Heart left ventricle (tissue), 16 donors: ENCODE results near the gene FAM163B. TPM values are rescaled to one million over a fixed set of nuclear protein-coding genes. Genes with fewer than 3 reads are reported as not detected.

ENCODE experiments used
- ATAC-seq, 4 donors: fragments of 200-7000 bp; cut with Tn5 transposase; one replicate each; pipeline ENCODE4 v1.9.1; 2020 to 2022; ENCODE audit warnings: moderate library complexity in 4 of 4, mild to moderate bottlenecking in 3 of 4, moderate number of reproducible peaks in 1 of 4
- DNase-seq, 5 donors: peaks; one replicate each; pipeline ENCODE4 v3.0.0-alpha.2; 2020
- H3K27ac ChIP-seq, 12 donors: fragments of 200-600 bp; sonication (generic) in 4 of 12; one replicate each; pipeline versions ENCODE4 v1.5.0 to v1.8.0; 2016 to 2022; ENCODE audit warnings: mild to moderate bottlenecking in 2 of 12
- H3K27me3 ChIP-seq, 9 donors: fragments of 200-600 bp; sonication (generic) in 2 of 9; one replicate each; pipeline versions ENCODE4 v1.5.1 to v1.8.0; 2016 to 2022; ENCODE audit warnings: mild to moderate bottlenecking in 3 of 9
- H3K36me3 ChIP-seq, 9 donors: fragments of 200-600 bp; sonication (generic) in 2 of 9; one replicate each; pipeline versions ENCODE4 v1.5.0 to v1.8.0; 2018 to 2022; ENCODE audit warnings: mild to moderate bottlenecking in 2 of 9
- H3K4me1 ChIP-seq, 12 donors: fragments of 200-600 bp; sonication (generic) in 4 of 12; one replicate each; pipeline versions ENCODE4 v1.5.0 to v1.8.0; 2016 to 2022; ENCODE audit warnings: mild to moderate bottlenecking in 3 of 12
- H3K4me3 ChIP-seq, 12 donors: fragments of 200-600 bp; sonication (generic) in 4 of 12; one replicate each; pipeline versions ENCODE4 v1.5.0 to v1.8.0; 2017 to 2022; ENCODE audit warnings: mild to moderate bottlenecking in 9 of 12, moderate library complexity in 4 of 12
- H3K9me3 ChIP-seq, 12 donors: fragments of 200-600 bp; sonication (generic) in 4 of 12; one replicate each; pipeline versions ENCODE4 v1.5.0 to v1.8.0; 2016 to 2022; ENCODE audit warnings: mild to moderate bottlenecking in 1 of 12
- CTCF ChIP-seq, 12 donors: fragments of 200-600 bp; sonication (generic) in 4 of 12; IDR thresholded peaks; one replicate each; pipeline versions ENCODE4 v1.5.0 to v1.8.0; 2018 to 2022; ENCODE audit warnings: antibody characterized with exemption in 12 of 12, mild to moderate bottlenecking in 5 of 12
- POLR2A ChIP-seq, 2 donors: fragments of 450-650 bp; IDR thresholded peaks; one replicate each; pipeline ENCODE4 v1.6.1; 2017; ENCODE audit warnings: antibody characterized with exemption in 2 of 2, mild to moderate bottlenecking in 2 of 2, moderate library complexity in 2 of 2
- WGBS, 4 donors: extraction: QIAGEN DNeasy Blood & Tissue Kit in 2 of 4; methylation state at CpG; one replicate each; pipeline versions ENCODE4 v1.1.5 to v1.1.7; 2013 to 2018; 5-methylcytosine and 5-hydroxymethylcytosine counted together
- intact Hi-C, 10 donors: fragments of 100-400 bp; cut with DNase I; formaldehyde crosslinking; loops; one replicate each; pipeline versions ENCODE4 v1.11.1 to v1.14.2; 2022
- polyA plus RNA-seq, 2 donors: library from polyadenylated mRNA; stranded (reverse); fragments of 200-250 nt; gene quantifications; one replicate each; pipeline ENCODE4 v1.2.3, GENCODE V29; 2013
- total RNA-seq, 9 donors: library from RNA; depleted of rRNA in 2 of 9; stranded (reverse); fragments of >200 nt in 2 of 9; fragmentation: NEBNext Ultra II Directional in 3 of 9; extraction: Animal tissue kit (Norgen Biotek cat#: 25700) in 3 of 9; gene quantifications; one replicate each; pipeline versions ENCODE4 v1.1.0 to v1.2.4, GENCODE V29; 2016 to 2023
- donor health status: ischemic (EF 13 %, LVEDD 7.1; RV severe dilation, severe dysfunction).
- donor health status: healthy with polysubstance abuse.
- donor health status: DM: no; HTN: yes; CAD: no.
- donor health status: DM: no; HTN: no; CAD: no.
- donor health status: ischemic (EF 25% LVEDD 6.9; RV normal size, moderate dysfunction).
- donor health status: ischemic (EF 25% LVEDD 5.7; RV mildly dilated, moderate dysfunction).
- donor health status: healthy.
- donor health status: DM: yes; HTN: yes; CAD: no.
- donor health status: ischemic (EF 35%, LVEDD 5.7; RV mildly dilated, moderate dysfunction).
- donor health status: nonischemic (EF 11% LVEDD 7.7; RV severe dilation, severe dysfunction).
- donor health status: DM: yes; HTN: yes; CAD: no.
- donor health status: PGD.
- donor health status: ischemic (EF 29% LVEDD 5.4; RV normal size, mild dysfunction).
- donor health status: nonischemic (EF 23%, LVEDD 6.1; RV moderate dilation, normal function).

FAM163B gene
- total and polyA plus RNA-seq, 11 donors = 0.08 TPM; not detected in 10

GRCh38 chr9:133589454-133590227, 19.5 kb downstream of the FAM163B start:
- no peak for ATAC-seq
- peaks cover 0 to 16% (median 8%) of the 10 kb centered on the region in 12 donors for H3K4me1 ChIP-seq
- no peak overlapping the region for H3K27ac ChIP-seq
- peaks cover 9 to 34% (median 20%) of the 10 kb centered on the region in 9 donors for H3K27me3 ChIP-seq
- intact Hi-C loops = loop anchor here in 2 of 10 donors (5.0 to 10.0 kb wide), 2 partner anchors 65 to 138 kb away; no protein-coding TSS in a partner anchor
- no peaks in the 10 kb centered on the region for H3K36me3 ChIP-seq
- H3K4me3 ChIP-seq = no peak overlapping the region
- TF ChIP-seq POLR2A (IDR thresholded peaks at IDR 0.05) = no peak
- peak in 11 of 12 donors; percentile 18 to 54 (median 43) for TF ChIP-seq CTCF (IDR thresholded peaks at IDR 0.05)
- peak in 2 of 5 donors; percentile 19 to 57 for DNase-seq
- WGBS, 4 donors = 33 to 47% (median 41%) methylated on average over 12 to 19 of the region's 19 CpGs
- H3K9me3 ChIP-seq = no peaks in the 10 kb centered on the region

GRCh38 chr9:133587466-133587865, 21.7 kb downstream of the FAM163B start:
- WGBS, 4 donors = 83 to 94% (median 87%) methylated on average over 6 of the region's 6 CpGs
- TF ChIP-seq CTCF (IDR thresholded peaks at IDR 0.05) = no peak
- no peak for TF ChIP-seq POLR2A (IDR thresholded peaks at IDR 0.05)
- Histone ChIP-seq H3K4me3 (no peak overlapping the region), H3K9me3 (no peaks in the 10 kb centered on the region), H3K4me1 (peaks cover 4 to 37% (median 24%) of the 10 kb centered on the region in 12 donors), H3K36me3 (no peaks in the 10 kb centered on the region), H3K27ac (no peak overlapping the region), H3K27me3 (peaks cover 9 to 36% (median 20%) of the 10 kb centered on the region in 9 donors)
- intact Hi-C loops = loop anchor here in 1 of 10 donors (10.0 kb wide), 1 partner anchor 67 kb away; no protein-coding TSS in a partner anchor
- DNase-seq (peak in 1 of 5 donors; percentile 15), ATAC-seq (no peak)

- DNase-seq (peak in 1 of 5 donors; percentile 53), ATAC-seq (no peak)
- Histone ChIP-seq H3K27me3 (peaks cover 9 to 36% (median 20%) of the 10 kb centered on the region in 9 donors), H3K9me3 (no peaks in the 10 kb centered on the region), H3K27ac (no peak overlapping the region), H3K4me1 (peaks cover 4 to 41% (median 26%) of the 10 kb centered on the region in 12 donors), H3K36me3 (no peaks in the 10 kb centered on the region), H3K4me3 (no peak overlapping the region)
- TF ChIP-seq CTCF (IDR thresholded peaks at IDR 0.05) (no peak), POLR2A (IDR thresholded peaks at IDR 0.05) (no peak)
- intact Hi-C loops = loop anchor here in 1 of 10 donors (10.0 kb wide), 1 partner anchor 68 kb away; no protein-coding TSS in a partner anchor
- WGBS, 4 donors = 82 to 93% (median 87%) methylated on average over 7 to 8 of the region's 8 CpGs
Observed at GRCh38 chr9:133587051-133587450, 22.1 kb downstream of the FAM163B start.
